H1 (cell line): Measurements from ENCODE around the gene PLD5.

ENCODE experiments used
- CREB1 ChIP-seq: IDR thresholded peaks from 2 replicates; pipeline ENCODE4 v1.6.1; 2012; ENCODE audit warnings: inconsistent platforms
- CTCF ChIP-seq, 3 experiments: IDR thresholded peaks; 1 replicate in 2 of 3; 2 replicates in 1 of 3; pipeline versions ENCODE4 v1.5.1 to v1.6.1; 2011; ENCODE audit warnings: low read length in 3 of 3, mild to moderate bottlenecking in 3 of 3, inconsistent platforms in 2 of 3, low read depth in 1 of 3, moderate library complexity in 1 of 3; ENCODE audit not compliant: insufficient read depth in 1 of 3; ENCODE audit errors: control extremely low read depth in 1 of 3
- EGR1 ChIP-seq: IDR thresholded peaks from 2 replicates; pipeline ENCODE4 v1.6.1; 2011; ENCODE audit warnings: low read depth, low read length, borderline replicate concordance
- POLR2AphosphoS5 ChIP-seq: IDR thresholded peaks from 2 replicates; pipeline ENCODE4 v1.6.1; 2011; ENCODE audit warnings: low read depth, low read length
- SP1 ChIP-seq: IDR thresholded peaks from 2 replicates; pipeline ENCODE4 v1.6.1; 2011; ENCODE audit warnings: low read depth, low read length

GRCh38 chr1:242405947-242406346 is 118.5 kb downstream of the PLD5 start:
- no peak for TF ChIP-seq SP1
- TF ChIP-seq CTCF (IDR thresholded peaks at IDR 0.05; ENCODE audit: control extremely low read depth in 1 of 3, insufficient read depth in 1 of 3, low read depth in 1 of 3, low read length in 3 of 3), result no peak
- TF ChIP-seq POLR2AphosphoS5, result no peak
- TF ChIP-seq EGR1, result no peak
- no peak for TF ChIP-seq CREB1
